Dedifferentiated amniotic fluid mesenchymal stem cell (primary cell): ENCODE data around the gene TM2D3.

ENCODE experiments used
- DNase-seq: peaks from one replicate; pipeline ENCODE4 v3.0.0-alpha.2; 2016; ENCODE audit errors: extremely low spot score

The TM2D3 gene

GRCh38 chr15:101623367-101624304, 28.5 kb downstream of the TM2D3 start:
- no peak for DNase-seq

GRCh38 chr15:101621961-101622360, 30.2 kb downstream of the TM2D3 start:
- DNase-seq = no peak

GRCh38 chr15:101620671-101621070, 31.5 kb downstream of the TM2D3 start:
- no peak for DNase-seq

DNA sequence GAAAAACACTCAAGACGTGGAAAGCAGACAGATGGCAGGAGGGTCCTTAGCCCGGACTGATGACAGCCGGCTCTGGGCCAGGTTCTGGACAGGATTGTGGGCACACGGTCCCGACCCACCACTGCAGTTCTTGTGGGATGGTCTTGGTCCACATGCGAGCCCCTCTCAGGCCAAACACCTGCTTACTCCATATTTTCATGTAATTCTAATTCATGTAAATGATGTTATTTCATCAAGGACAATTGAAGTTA, 32.6 kb downstream of the TM2D3 start:
- no peak for DNase-seq

DNA sequence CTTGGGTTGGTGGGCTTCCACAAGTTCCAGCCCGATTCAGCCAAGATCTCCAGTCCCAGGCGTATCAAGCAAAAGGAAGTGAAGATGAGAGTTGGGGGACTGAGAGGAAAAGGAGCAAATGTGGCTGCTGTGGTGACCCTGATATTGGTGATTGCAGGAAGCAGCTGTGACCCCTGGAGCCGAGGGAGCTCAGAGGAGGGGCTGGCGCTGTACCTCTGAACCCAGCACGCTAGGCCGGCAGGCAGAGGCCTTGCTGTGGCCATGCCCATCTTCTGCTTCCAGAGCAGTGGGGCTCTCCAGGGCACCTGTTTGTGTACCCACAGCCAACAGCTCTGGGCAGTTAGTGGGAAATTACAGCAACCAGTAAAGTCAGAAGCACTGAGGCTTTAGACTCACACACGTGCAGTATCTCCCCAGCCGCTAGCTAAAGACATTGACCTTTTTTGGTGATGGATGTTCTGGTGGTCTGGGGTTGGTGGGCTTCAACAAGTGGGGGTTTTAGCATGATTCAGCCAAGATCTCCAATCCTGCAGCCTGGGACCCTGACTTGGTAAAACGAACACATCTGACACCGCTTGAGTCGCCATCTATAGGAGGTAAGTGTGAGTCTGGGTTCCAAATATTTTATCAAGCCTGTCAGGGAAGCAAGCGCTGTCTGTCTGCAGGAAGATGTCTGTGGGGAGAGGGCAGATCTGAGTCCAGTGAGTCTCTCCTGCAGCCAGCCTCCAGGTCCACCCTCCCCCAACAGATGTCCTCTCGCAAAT, 33.1 kb downstream of the TM2D3 start:
- DNase-seq = no peak

DNA sequence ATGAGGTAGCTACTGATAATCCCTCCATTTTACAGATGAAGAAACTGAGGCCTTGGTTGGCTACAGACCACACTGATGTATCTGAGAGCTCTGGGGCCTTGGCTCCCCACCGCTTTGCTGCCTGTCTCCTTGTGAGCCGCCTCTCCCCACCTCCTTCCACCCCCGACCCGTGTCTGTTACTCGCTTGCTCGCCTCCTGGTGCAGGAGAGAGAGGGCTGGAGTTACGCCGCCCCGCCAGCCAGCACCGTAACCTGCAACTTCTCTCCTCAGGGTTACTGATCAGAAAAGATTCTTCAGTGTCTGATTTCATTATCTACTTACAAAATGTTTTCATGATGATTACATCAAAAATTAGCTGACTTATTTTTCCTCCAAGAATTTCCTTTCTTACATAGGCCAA, 34.1 kb downstream of the TM2D3 start:
- DNase-seq = no peak

GRCh38 chr15:101617390-101617965, 34.7 kb downstream of the TM2D3 start:
- no peak for DNase-seq

DNA sequence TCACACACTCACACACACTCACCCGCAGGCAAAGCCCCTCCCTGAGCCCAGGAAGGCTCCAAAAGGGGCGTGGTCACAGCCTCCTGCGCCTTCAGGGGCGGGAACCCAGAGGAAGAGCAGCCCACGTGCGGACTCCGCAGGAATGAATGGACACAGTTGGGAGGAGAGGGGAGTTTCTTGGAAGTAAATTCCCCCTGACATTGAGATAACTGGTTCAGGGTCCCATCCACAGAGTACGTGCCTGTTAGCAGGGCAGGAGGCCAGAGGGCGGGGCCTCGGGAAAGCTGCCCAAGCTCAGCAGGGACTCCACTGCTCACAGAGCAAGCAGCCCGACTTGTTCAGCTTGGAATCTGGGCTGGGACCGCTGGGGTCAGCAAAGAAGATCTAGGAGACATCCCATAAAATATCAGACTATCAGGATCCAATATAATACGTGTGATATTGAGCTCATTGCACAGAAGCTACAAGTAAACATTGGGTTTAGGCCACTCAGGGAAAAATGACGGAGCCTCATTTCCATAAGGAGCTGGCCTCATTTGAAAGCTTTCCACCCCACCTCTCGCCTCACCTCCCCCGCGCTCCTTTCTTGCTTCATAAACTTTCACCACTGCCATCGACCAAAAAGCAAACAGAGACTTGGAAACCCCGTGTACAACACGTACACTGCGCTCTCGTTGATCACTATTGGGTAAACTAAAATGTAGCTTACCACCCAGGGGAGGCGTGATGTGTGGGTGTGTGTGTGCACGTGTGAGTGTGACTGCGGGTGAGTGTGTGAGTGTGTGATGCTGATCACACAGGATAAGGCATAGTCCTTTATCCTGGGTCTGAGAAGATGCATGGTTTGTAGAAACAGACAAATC, 36.0 kb downstream of the TM2D3 start:
- no peak for DNase-seq

DNA sequence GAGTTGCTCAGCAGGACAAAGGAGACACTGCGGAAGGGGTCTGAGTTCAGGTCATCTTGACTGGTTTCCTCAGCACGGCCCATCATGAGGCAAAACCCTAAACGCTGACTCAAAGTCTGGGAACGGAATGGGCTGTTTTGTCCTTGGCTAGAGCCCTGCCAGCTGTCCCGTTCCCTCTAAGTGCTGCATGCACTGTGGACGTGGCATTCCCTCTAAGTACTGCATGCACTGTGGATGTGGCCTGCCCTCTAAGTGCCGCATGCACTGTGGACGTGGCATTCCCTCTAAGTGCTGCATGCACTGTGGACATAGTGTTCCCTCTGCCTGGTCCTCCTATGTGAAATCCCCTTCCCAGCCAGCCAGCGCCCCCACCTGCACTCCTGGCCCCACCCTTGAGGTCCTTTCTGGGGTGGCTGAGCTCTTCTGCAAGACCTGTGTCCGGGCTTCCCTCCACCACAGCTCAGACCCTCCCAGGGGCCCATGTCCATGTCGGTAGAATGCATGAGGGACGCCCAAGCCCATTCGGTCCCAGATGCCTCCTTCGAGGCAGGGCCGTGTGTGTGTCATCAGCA, 36.7 kb downstream of the TM2D3 start:
- DNase-seq = no peak

DNA sequence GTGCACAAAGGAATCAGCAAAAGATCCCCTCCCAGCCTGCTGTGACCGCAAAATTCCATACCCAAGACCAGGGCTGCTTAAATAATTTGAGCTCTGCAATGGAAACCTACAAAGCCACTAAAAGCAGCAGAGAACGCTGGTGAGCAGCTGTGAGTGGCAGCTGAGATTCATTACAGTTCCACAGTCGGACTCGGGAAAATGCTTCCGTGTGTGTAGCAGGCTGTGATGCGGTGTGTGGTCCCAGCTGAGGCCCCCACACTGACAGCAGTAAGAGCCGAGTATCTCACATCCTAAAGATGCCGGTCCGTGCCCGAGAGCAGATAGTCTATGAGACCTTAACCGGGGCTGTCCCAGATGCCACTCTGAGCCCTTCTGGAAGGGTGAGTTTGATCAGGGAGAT, 37.4 kb downstream of the TM2D3 start:
- no peak for DNase-seq

- no peak for DNase-seq
Measured at GRCh38 chr15:101614001-101614585, 38.1 kb downstream of the TM2D3 start.

- no peak for DNase-seq
Measured at GRCh38 chr15:101613130-101614000, 38.8 kb downstream of the TM2D3 start.

GRCh38 chr15:101612676-101613075, 39.5 kb downstream of the TM2D3 start:
- no peak for DNase-seq

GRCh38 chr15:101611580-101612299, 40.4 kb downstream of the TM2D3 start:
- no peak for DNase-seq

DNA sequence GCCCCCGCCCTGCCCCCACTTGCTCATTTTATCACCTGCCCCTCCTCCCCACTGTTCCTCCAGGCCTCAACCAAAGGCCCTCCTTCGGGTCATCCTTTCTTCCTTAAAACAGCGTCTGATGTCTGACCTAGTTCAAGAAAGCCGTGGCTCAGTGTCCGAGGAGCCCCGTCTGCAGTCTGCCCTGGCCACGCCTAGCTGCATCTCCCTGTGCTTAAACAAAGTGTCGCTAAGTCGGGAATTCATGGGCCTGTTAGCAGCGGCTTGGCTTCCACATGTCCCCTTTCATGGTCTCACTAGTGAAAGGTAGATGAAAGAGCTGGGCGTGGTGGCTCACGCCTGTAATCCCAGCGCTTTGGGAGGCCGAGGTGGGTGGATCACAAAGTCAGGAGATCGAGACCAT, 41.2 kb downstream of the TM2D3 start:
- DNase-seq = no peak

DNA sequence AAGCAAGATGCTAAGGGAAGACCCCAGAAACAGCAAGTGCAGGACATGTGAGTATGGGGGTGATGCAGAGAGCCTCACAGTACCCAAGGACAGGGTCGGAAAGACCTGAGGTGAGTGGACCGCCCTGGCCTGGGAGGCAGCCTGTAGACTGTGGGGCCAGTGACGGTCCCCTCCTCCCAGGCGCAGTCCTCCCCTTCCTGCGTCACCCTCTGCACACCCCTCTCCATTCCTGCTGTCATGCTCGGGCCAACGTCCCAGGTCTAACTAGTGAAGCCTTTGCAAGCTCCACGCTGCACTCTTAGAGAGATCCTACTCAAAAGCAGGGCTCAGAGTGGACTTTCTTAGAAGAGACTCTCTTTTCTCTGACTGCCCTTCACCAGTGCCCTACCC, 41.6 kb downstream of the TM2D3 start:
- no peak for DNase-seq

GRCh38 chr15:101609742-101610610, 42.2 kb downstream of the TM2D3 start:
- no peak for DNase-seq

- no peak for DNase-seq
Measured at GRCh38 chr15:101608201-101608600, 44.0 kb downstream of the TM2D3 start.

DNA sequence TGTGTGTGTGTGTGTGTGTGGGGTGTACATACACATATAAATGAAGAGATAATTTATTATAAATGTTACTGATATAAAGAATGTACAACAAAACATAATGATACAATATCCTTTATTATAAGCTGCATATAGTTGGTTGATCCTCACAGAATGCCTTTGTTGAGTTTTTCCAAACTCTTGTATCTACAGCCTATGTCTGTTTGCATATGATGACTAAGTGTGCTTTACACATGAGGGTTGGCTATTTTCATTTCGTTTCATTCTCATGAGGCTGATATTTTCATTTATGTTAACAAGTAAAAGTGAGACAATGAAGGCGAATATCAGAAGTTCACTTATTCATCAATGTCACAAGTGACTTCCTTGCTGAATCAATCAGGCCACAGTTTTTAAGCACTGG, 45.1 kb downstream of the TM2D3 start:
- DNase-seq = no peak
